Stimulated activated CD4-positive, alpha-beta T cell treated with anti-CD3 and anti-CD28 coated beads, Interleukin-1b, Interleukin-23, amount 100 ng/mL, for 24 hours (primary cell): ENCODE data around the gene SSBP3.

Source experiments
- DNase-seq, 4 experiments: peaks; one replicate each; pipeline ENCODE4 v3.0.0-alpha.2; 2020; ENCODE audit warnings: low read depth in 4 of 4, low spot score in 1 of 4

SSBP3 gene

DNA sequence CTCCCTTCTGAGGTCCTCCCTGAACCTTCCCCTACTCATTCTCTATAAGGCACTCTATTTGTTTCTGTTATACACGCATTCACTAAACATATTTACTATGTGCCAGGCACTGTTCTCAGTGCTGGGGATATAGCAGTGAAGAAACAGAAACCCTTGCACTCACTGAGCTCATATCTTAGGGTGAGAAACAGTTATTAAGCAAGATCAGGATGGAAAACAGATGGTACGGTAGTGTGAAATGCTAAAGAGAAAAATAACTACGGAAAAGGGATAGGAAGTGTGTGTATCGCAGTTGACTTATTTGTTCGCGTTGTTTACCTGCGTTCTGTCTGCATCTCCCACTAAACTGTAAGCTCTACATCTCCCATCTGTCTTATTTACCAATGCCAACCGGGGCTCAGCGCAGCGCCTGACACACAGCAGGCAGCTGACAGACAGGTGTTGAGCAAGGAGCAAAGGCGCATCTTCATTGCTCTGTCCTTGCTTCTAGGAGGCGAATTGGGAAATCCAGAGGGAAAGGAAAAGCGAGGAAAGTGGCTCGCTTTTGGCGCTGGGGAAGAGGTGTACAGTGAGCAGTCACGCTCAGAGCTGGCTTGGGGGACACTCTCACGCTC, 206.9 kb downstream of the SSBP3 start:
- no peak for DNase-seq

DNA sequence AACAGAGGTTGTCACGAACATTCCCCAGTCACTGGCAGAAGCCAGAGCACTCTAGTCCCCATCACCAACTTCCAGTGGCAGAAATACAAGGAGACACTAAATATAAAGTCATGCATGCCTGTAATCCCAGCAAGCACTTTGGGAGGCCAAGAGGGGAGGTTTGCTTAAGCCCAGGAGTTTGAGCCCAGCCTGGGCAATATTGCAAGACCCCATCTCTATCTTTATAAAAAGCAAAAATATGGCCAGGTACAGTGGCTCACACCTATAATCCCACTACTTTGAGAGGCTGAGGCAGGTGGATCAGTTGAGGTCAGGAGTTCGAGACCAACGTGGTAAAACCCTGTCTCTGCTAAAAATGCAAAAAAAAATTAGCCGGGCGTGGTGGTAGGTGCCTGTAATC, 212.7 kb downstream of the SSBP3 start:
- DNase-seq: no peak

DNA sequence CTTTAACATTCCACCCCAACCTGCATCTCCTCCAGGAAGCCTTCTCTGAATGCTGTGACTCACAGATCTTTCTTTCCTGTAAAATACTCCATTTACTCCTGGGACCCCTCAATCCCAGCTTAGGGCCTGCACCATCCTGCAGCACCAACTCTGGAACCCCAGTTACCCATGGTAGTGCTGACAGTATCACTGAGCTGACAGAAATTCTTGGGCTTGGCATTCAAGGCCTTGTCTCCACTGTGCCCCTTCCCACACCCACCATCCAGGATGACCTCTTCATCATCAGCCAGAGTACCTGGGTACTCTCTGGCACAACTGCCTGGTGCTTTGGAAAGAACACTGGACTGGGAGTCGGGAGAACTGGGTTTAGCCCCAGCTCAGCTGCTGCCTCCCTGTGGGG, 214.7 kb downstream of the SSBP3 start:
- no peak for DNase-seq

DNA sequence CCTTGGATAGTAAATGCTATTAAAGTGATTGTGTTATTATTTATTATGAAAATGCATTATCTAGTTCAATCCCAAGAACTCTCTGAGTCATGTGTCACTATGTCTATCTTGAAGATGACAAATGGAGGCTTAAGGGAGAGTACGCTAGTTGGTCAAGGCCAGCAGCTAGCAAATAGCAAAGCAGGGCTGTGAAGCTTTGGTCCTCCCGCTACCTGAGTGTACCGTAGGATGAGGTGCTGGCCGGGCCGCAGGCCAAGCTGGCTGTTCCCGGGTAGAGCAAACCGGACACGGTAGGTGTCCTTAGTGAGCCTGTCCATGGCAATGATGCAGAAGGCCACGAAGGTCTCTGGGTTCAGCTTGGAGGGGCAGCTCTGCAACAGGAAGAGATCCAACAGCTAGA, 215.7 kb downstream of the SSBP3 start:
- DNase-seq: no peak

DNA sequence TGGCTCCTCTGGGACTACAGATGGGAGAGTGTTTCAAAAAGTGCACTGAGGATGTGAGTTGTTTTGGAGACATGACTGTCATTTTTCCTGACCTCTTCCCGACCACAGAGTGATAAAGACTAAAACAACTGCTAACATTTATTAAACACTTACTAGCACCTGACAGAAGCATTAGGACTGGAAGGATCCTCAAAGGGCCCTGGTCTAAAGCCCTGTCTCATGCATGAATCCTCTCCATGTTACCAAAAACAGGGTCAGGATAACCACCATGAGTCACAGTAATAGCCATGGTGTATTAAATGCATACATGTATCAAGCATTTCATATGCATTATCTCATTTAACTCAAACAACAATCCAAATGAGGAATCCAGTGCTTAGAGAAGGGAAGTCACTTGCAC, 217.9 kb downstream of the SSBP3 start:
- no peak for DNase-seq

DNA sequence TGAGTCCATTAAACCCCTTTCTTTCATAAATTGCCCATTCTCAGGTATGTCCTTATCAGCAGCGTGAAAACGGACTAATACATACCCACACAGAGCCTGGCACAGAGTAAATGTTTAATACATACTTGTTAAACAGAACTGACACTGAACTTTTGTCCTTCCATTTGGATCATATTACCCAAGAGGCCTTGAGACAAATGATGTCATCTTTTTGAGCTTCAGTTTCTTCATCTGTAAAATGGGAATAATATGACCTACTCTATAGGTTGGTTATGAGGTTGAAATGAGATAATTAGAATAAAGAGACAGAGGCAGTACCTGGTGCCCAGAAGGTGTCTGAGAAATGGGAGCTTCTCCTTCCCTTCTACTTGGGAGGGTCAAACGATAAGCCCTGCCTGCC, 220.1 kb downstream of the SSBP3 start:
- no peak for DNase-seq

DNA sequence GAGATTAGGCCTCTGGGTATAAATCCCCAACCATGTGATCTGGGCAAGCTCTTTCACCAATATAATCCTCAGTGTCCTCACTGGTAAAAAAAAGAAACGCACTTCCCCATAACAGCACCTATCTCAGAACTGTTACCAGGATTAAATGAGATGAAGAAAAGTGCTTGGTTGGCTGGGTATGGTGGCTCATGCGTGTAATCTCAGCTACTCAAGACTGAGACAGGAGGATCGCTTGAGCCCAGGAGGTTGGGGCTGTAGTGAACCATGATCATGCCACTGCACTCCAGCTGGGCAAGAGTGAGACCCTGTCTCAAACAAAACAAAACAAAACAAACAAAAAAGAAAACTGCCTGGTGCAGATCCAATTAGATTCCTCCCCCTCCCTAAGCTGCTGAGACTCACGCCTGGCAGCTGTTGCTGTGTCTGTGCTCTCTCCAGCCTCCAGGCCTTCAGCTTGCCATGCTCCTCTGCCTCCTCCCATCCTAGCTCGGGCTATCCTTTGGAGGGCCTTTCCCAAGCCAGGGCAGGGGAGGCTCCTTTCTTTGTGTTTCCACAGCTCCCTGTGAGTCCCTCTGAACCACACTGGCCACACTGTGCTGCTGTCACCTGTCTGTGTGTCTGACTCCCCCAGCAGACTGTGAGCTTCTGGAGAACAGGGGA, 225.4 kb downstream of the SSBP3 start:
- no peak for DNase-seq

DNA sequence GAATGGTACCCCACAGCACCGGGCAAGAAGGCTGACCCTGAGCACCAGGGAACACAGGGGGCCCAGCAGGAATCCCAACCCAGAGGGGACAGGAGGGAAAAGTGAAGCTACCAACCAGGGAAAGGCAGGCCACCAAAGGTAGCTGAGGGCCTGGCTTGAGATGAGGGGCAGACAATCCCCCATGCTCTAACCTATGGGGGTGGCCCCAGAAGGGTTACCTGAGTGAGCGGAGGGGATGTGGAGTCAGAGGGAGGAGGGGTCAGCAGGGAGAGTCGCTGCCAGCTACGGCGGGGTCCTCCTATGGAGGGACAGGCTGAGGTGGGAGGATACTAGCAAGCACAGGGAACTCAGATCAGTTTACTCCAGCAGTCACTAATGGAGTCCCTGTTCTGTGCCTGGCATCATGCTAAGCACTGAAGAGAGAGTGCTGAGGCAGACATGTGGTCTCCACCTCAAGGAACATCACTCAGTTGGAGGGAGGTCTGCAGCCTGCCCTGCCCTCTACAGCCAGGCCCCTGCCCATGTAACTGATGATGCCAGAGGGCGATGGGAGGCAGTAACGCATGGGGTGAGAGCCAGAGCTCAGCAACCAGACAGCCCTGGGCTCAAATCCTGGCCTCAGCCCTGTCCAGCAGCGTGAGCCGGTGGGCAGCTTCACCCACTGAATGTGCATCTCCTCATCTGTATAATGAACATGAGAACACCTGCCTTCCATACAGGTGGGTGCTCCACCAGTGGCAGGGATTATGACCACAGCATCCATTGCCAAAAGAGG, 227.7 kb downstream of the SSBP3 start:
- DNase-seq: no peak

DNA sequence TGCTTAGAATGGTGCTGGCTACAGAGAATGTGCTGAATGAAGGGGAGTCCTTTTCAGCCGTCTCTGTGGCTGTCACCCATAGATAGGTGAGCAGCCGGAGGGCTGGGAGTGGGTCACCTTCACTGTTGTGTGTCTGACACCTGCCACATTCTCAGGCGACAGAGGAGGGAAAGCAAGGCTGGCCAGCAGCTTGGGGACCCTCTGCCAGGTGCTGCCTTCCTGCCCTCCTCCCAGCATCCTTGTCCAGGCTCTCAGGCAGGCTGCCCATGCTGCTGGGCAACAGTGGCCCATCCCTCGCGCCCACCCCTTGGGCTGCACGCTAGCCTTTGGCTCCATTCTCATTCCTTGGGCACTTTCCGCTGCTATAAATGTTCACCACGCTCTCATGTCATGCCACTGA, 228.5 kb downstream of the SSBP3 start:
- DNase-seq: no peak

DNA sequence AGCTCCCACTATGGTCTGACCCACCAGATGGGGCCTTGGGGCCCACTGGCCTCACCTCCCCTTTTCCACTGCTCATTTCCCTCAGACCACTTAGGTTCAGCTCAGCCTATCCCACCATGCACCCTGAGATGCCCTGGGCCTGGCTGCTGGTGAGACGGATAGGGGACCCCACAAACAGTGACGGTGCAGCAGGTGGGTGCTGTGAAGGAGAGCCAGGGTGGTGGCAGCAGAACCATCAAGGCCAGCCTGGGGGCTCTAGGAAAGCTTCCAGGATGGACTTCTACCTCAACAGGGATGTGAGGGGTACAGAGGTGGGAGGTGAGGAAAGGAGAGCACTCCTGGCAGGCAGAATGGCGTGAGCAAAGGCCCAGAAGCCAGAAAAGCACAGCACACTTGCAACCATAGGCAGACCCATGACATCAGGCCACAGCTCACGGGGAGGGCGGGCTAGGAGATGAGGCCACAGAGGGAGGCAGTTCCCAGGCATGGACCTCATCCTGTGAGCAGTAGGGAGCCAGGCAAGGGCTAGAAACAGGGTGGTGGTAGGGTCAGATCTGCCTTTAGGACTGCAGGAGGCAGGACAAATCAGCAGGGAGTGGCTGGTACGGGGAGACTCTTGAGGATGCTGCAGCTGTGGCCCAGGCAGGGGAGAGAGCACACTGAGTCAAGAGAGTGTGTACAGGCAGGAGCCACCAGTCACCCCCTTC, 229.4 kb downstream of the SSBP3 start:
- DNase-seq: no peak
